A375 (cell line): ENCODE results near the gene ROPN1. TPM values are rescaled to one million over a fixed set of nuclear protein-coding genes. Genes with fewer than 3 reads are reported as not detected.

Experiments
- total RNA-seq: library from RNA; depleted of rRNA; stranded (reverse); fragments of >200 nt; shearing (Covaris generic); gene quantifications from 2 replicates; pipeline ENCODE4 v1.2.3, GENCODE V29; 2014; rRNA removed

ROPN1 gene
- 3.0 and 3.6 TPM in 2 replicates for total RNA-seq

DNA sequence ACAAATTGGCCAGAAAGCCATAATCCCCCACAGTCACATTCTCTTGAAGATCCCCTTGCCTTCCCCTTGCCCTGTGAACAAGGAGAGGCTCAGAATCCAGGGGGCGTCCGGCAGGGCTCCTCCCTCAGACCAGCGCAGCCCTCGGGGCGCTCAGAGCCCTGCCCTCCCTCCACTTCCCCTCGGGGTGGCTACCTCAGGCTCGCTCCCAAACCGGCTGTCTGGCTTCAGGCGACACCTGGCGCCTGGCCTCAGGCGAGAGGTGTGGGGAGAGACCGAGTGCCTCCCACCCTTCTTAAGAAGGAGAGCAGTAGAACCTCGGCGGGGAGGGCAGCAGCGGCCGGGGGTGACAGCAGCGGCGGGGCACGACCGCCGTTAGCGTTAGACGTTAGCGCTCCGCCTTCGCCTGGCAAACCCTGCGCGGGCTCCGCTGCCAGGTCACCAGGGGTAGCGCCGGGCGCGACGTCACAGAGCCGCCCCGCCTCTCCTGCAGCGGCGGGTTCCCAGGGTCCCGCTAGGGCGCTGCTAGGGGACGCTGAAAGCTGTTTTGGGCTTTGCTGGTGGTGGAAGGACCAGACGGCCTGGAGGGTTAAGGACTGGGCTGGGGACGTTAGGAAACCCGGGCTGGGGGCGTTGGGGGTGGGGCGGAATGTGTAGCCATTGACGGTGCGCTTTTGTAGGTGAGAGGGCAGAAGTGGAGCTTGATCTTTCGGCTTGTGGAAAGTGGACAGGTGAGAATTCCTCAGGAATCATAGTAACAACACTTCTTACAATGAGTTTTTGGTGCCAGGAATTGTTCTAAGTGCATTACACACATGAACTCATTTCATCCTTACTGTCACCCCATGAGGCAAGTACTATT, at the start of gene ROPN1:
TSS of gene ROPN1 (minus strand) at position 395 of the 859 bp plus-strand sequence. CDS start 11,643 bp downstream, outside the sequence.

DNA sequence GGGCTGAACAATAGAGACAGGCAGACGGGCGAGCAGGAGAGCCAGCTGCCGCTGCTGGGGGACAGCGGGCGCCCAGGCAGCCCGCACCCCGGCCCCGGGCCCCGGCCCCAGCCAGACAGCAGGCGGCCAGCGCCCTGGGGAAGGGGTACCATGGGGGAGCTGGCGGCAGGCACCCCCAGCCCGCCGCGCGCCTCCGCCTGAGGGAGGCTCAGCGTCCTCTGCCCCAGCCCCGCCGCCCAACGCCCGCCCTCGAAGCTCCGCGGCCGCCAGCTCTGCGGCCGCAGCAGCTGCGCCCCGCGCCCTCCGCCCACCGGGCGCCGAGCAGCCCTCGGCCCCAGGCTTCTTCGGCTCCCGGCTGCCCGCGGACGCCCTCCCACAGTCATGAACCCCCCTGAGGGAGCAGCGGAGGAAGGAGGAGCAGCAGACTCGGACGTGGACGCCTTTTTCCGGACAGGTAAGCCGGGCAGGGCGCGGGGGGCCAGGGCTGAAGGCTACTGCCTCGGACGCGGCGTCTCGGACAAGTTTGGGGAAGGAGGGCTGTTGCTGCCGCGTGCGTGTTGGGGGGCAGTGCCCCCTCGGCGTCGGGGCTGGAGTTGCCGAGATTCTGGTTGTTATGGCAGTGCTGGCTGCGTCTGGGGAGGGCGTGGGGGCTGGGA, 41.6 kb upstream of the ROPN1 start, which contains the start of gene KALRN:
TSS of gene KALRN (plus strand) at position 10 of the 656 bp plus-strand sequence.

DNA sequence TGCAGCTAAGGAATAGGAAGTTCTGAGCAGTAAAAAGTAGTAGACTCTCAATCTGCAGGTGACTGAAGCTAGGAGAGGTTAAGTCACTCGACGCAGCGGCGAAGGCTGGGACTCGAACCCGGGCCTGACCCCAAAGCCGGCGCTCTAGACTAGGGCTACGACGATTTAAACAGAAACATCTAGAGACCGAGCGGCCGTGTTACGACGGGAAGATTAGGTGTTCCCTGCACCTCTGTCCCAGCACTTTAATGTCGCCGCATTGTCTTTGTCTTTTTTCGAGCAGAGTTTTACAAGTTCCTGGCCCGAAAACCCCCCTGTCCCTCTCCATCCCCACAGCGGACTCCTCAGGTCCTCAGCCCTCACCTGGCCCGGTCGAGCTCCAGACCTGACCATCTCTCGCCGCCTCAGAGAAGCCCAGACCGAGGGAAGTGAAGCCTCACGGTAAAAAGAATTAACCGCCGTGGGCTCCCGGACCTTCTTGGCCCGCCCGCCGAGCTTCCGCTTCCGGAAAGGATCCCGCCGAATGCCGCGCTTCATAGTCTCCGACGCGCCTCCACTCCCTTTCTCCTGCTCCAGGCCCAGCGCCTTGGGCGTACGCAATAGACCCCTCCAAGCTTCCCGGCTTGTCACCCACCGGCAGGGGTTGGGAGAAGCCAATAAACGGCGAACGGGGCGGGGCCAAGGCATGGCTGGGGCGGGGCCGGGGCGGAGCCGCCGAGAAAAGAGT, 31.0 kb downstream of the ROPN1 start, which contains the start of gene CCDC14:
TSS of gene CCDC14 (minus strand) at position 449 of the 727 bp plus-strand sequence. CDS start at position 393, 56 bp downstream.

Other genes with a start within 250 kb of the ROPN1 start
- gene MYLK, start 107.8 kb downstream of the ROPN1 start, total RNA-seq, result 8.8 and 13.6 TPM in 2 replicates
- gene CCDC14, start 30.9 kb downstream of the ROPN1 start, total RNA-seq, result 45.3 and 57.0 TPM in 2 replicates
- gene KALRN, start 41.2 kb upstream of the ROPN1 start, total RNA-seq, result 6.0 and 6.5 TPM in 2 replicates